Fibroblast of skin of left quadriceps (primary cell): ENCODE measurements around the gene ZRANB2.

Experiments
- DNase-seq, 2 experiments: peaks; one replicate each; pipeline ENCODE4 v3.0.0-alpha.2; 2013; ENCODE audit warnings: low read depth in 2 of 2

Gene ZRANB2, protein sequence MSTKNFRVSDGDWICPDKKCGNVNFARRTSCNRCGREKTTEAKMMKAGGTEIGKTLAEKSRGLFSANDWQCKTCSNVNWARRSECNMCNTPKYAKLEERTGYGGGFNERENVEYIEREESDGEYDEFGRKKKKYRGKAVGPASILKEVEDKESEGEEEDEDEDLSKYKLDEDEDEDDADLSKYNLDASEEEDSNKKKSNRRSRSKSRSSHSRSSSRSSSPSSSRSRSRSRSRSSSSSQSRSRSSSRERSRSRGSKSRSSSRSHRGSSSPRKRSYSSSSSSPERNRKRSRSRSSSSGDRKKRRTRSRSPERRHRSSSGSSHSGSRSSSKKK

DNA sequence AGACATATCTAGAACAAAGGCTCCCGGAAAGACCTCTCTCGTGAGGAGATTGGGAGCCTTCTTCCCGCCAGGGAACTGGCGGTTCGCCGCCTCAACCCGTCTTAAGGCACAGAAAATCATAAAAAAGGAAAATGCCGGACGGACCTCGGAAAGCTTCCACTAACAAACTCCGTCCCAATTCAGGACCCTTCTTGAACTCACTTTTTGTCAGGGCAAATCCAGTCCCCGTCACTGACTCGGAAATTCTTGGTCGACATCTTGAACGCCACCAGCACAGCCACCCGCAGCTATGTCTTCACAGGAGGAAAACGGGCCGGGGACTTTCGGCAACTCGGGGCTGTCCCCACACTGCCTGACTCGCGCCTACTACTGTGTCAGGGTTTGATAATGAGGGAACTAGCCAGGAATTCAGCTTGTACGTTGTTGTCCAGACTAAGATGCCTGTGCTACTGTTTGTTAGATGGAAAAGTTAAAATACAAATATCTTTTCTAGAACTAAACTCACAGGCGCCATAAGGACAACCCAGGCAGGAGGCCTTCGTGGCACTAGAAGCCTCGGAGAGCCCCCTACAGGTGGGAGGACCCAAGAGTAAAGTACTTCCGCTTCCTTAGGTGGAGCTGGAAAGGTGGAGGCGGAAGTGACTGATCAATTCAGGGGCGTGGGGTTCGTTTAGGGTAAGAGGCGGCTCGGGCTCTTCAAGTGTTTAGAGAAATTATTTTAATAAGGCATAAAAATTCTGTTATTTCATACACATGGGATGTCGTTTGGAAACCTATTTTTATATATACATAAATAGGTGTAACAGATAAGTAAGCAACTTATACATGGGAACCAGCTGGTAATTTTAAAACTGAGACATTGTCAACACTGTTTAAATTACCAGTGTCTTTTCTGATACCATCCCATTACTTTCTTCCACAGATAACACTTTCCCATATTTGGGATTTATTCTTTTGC is at the start of gene ZRANB2:
Gene ZRANB2, minus strand, starts transcription at position 297 of the 958 bp plus-strand sequence. Its CDS starts 40 bp downstream, at position 257.
- peak; percentile 94 for DNase-seq

DNA sequence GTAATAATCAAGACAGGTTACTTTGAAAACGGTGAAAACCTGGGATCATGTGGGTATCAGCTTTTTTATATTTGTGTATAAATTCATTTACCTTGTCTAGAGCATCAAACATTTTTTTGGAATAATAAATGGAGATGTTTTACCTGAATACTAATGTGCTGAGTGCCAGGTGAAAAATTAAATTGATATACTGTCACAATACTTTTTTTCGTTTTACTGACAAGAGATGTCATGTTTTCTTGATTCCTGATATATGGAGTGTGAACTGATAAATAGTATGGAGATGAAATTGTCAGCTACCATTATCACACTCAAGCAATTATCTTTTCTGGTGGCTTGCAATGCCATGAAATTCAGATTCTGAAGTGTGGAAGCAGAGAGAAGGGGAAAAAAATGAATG is 47.2 kb upstream of the ZRANB2 start:
- no peak for DNase-seq

DNA sequence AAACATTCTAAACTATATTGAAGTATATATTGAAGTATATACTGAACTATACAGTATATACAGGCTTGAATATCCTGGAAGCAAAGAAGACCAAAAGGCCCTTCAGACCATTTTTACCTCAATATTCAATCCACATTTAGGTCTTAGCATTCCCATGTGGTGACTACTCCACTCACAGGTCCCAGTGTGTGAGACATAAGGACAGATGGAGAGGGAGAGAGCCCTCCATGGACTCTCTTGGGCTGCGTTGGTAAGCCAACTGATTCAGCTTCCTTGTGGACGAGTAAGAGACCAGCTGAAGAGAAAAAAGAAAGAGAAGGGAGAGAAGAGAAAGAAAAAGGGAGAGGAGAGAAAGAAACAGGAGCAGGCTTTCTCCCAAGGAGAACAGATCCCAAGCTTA is 37.3 kb upstream of the ZRANB2 start:
- no peak for DNase-seq

DNA sequence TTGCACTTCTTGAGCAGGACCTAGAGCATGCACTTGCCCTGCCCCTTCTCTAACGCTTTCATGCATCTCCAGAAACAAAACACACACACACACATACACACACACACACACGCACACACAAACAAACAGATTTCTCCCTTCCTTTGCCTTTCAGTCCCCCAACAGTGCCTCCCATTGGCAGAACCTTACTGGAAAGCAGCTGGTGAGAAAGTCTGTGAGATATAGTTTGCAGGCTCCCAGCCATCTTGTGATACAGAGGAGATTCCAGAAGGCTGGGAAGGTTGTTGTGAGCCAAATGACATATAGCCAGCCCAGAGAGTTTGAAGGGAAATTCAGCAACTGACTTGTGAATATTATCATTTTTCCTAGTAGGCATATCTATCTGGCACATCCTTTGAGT is 35.9 kb upstream of the ZRANB2 start:
- no peak for DNase-seq

DNA sequence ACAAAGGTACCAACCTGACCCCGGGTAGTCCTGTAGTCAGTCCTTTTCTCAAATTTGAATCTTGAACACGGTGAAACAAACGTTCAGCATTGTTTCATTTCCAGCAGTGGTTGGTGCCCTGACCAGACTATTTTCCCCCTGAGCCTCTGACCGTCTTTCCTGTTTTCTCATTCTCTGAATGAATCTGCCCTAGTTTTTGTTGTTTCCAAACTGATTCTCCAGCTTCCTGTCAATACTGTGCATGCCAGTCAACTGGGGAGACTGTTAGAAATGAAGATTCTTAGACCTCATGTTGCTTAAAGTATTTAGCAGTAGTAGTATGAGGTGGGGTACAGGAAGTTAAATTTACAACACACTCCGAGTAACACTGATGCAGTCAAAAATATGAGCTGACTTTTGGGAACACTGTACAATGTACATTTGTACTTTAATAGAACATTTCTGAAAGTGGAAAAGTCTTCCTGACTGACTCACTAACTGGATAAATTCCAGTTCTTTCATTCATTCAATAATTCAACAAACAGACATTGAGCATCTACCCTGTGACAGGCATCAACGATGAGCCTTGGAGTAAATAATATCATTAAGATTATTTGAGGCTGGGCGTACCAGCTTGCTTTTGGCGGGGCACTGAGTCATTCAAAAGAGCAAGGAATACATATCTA is 26.0 kb upstream of the ZRANB2 start:
- DNase-seq = no peak

DNA sequence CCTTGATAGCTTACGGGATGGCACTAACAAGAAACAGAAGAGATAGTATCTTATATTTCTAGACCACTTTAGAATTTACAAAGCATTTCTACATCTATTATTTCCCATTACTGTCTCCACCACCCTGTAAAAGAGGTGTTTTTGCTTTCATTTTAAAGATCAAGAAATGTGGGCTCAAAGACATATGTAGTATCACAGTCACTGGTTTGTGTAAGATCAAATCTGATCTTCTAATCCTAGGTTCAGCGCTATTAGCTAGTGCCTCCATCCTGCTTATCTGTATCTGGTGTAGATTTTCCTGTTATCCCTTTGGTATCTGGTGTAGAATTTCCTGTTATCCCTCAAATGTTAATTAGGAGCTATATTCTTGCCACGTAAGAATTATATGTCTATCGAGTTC is 23.6 kb upstream of the ZRANB2 start:
- no peak for DNase-seq

DNA sequence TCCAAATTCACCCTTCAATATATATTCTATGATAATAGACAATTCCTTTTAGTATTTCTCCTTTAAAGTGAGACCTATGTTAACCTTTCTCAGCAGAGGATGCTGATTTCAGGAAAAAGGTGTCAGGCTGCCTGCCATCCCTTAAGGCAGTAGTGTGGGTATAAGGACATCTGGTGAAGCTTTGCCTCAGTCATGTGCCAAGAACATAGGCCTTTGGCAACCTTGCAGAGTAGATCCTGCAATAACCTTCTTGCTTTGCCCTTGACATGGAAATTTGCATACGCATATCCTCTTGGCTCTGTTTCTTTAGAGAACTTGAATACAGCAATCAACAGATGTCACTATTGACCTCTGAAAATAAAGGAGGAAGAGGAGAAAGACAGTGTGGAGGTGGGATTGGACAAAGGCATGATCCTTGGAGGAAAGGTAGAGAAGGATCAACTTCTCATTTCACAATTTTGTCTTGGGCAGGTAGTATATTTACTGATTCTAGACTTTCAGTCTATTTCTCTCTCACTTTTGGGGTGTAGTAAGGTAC is 21.1 kb upstream of the ZRANB2 start:
- no peak for DNase-seq

DNA sequence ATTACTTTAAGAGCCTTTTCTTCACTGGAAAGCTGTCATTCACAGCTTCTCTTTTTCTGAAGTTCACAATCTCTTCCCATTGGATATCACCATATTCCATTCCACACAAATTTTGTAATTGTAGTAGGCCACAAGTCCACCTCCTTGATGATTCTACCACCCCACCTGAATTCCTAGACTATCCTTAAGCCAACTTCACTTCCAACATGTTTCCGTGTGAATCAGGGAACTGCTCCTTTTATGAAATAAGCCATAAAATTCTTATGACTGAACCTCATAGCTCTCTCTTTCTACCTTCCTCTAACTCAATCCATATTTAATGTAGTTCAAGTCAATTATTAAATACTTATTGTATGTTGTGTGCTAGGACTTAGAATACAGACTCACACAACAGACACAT is 16.6 kb upstream of the ZRANB2 start:
- DNase-seq = no peak

DNA sequence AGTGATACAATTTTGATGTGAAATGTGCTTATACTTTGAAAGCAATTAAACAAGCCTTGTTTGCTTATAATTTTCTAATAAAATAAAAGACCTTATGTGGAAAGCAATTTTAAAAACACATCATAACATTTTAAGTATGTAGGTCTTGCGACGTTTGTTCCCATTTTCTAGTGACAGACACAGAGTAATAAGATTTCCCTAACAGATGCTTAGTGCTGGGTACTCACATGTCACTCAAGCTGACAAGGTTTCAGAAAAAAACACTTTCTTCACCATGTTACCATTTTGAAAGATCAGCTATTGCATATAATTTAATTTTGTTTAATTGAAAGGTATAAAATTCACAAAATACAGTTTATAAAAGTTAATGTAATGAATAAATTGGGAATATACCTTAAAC is 14.1 kb upstream of the ZRANB2 start:
- no peak for DNase-seq

DNA sequence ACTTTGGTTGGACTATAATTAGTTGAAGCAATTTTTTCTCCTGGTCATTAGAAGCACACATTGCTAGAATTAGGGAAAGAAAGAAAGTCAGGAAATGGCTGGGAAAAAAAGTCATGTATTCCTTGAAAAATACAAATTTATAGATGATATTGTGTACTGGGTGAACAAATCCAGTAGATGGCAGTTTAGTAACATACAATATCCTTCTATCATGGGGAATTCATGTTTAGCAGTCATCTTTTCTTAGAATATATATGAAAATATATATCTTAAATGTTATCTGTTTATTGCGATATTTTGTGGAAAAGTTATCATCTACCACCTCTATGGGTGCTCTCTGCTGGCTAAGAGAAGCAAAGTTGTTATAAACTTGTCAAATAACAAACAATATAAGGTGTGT is 13.1 kb upstream of the ZRANB2 start:
- DNase-seq = no peak

DNA sequence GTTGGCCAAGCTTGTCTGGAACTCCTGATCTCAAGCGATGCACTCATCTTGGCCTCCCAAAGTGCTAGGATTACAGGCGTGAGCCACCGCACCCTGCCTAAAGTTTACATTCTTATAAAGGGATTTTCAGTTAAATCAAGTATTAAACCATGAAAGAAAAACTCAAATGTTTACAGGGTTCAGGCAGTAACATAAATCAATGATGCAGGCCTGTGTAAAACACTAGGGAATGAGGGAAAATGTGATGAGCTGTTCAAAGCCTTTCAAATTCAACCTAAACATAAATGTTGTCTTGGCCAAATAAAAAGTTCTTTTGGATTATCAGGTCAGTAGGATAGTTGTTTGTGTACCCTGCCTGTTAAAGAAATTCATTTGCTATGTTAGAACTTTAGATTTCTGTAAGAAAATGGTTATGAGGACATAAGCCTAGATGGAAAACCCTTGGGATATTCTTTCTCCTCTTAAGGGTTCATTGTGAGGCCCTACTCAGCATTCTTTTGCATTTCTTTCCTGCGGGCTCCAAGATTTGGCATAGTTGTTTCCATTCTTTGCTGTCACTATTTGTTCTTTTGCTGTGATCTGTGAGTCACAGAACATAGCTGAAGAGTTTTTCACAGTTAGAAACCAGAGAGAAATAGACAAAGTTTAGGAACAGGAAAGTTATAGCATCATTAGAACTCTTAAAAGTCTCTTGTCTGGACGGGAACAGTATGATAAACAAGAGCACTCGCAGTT is 8.9 kb upstream of the ZRANB2 start:
- peak; percentile 48 to 51 for DNase-seq

DNA sequence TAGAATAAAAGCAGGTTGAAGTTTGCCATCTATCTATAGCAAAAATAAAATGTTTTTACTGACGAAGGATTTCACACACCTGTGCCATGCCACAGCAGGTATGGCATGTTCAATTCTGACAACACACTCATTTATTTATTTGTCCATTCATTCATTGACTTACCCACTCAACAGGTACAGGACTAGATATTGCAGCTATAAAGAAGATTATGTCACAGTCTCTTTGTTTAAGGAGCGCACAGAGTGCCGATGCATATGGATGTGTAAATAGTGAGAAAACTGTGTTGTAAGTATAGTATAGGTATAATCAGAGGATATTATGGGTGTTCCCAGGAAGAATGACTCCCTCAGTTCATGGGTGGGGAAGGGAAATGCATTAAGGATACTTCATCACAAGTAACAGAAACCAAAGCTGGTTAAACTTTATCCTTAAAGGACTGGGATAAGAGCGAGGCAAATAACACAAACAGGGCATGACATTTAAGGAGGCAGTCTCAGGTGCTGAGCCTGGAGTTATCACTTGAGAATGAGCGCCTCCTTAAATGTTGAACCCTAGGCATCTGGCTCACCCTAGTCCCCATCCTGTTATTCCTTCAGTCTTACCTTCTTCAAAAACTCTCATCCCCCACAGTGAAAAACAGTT is 7.9 kb upstream of the ZRANB2 start:
- DNase-seq = no peak

DNA sequence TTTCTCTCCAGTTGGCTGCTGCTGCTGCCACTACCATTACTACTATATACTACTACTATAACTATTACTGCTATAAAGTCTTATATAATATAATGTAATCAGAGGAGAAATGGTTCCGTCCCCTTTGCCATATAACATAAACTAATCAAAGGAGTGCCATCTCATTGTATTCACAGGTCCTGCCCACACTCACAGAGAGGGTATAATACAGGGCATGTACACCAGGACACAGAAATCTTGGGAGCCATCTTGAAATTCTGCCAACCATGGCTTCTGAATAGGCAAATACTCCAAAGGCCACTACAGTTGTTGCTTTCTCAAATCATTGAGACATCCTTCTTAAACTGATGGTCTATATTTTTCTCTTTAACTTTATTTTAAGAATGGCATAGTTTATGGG is 6.9 kb upstream of the ZRANB2 start:
- DNase-seq = no peak

DNA sequence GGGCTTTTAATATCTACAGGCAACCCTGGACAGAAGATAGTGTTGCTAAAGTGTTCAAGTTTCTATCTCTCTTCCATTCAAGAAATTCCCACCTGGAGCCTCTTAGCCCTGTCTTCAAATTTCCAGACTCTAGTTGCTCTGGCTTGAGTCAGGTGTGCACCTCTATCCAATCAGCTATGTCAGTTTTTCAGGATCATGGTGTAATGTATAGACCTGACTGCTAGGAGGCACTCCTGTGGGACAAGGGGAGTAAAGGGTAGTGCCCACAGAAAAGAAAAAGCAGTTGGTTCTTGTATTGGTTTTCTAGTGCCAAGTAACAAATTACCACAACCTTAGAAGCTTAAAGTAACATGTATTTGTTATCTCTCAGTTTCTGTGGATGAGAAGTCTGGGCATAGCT is 6.2 kb upstream of the ZRANB2 start:
- no peak for DNase-seq

DNA sequence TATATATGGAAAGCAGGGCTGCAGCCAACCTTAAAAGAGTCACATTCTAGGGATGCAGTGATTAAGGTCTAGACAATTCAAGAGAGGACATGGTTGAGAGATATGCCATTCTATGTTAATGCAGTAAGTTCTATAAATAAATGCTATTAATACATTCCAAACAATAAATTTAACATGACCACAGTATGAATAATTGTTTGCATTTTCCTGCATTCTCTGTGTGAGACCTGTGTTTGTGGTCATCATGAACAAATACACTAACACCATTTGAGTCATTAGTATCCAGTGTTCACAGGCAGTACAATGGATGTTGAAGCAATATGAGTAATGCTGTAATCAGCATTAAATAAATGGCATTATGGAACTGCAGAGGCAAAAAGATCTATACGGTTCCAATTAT is 5.5 kb upstream of the ZRANB2 start:
- DNase-seq = peak; percentile 40 to 45

DNA sequence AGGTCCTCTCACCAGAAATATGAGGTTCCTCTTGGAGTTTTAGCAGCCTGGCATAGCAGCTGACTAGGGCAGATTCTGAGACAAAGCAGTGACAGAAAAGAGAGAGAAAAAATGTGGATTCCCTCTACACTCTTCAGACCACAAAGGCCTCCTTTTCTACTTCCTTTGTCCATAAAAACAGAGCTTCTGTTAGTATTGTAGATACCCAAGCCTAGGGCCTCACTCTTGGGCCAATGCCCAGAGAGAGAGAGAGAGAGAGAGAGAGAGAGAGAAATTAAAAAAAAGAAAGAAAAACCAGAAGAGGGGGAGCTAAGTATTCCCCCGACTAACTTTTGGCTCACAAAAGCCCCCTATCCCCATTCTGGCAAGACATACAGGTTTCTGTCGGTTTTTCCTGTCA is 2.4 kb upstream of the ZRANB2 start:
- DNase-seq = no peak

DNA sequence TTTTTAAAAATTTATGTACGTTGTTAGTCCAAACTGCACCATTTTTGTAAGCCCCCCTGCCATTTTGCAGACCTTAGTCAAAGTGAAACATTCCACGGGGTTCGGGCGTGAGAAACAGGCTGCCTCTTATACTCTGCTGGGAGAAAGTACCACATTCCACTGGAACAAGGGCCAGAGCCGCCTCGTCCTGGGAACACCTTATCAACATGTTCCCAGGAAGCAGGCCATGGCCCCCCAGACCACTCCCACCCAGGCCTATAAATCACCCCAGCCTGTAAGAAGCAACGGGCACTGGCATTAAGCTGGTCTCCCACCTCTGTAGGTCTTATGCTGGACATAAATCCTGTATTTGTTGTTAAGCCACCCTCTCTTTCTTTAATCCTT is 854 bp upstream of the ZRANB2 start:
- no peak for DNase-seq

DNA sequence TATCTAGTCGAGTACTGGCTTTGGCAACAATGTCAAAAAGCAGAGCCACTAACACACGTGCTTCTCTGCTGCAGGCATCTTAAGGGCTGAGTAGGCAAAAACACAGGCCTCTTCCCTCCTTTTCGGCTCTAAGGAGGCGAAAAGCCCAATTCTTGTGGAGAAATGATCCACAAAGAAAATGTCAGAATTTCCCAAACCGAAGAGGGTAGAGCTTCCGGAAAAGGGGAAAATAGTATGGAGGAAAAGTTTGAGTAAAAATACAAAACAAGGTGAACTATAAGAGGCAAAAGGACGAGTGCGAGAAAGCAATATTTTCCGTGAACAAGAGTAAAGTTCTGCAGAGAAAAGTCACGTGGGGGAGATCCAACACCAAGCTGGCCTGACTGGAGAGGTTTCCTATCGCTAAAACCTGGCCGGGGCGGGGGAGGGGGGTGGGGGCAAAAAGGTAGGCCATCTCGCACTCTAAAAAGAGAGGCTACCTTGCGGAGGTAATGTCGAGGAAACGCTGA is 551 bp downstream of the ZRANB2 start:
- DNase-seq = no peak

DNA sequence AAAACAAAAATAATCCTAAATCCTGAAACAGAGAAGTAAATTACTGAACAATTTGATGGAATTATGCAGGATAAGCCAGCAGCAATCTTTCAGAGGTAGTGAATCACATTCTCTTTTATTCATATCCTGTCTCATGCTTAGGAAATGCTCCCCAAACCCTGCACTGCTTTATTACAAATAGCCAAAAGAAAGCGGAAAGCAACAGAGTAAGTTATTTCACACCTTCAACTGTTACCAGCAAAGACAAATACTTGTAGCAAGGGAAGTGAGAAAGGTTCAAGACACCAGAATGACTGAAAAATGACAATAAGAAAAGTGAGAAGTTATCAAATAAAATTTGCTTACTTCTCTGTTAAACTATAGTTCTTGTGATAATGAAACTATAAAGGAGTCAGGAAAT is 6.2 kb downstream of the ZRANB2 start:
- no peak for DNase-seq

DNA sequence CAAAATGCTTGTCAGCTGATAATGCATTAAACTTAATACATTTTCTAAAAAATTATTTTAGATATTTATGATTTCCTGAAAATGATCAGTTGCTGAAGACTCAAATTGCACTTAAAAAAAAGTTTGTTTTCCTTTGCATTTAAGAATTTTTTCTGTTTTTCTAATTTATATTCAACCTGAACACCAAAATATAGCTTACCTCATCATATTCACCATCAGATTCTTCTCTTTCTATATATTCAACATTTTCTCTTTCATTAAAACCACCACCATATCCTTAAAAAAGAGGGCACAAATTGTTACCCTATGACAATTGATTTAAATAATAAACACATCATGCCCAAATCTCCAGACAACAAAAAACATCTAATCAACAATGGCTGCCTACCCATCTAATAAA is 8.6 kb downstream of the ZRANB2 start:
- DNase-seq = no peak

DNA sequence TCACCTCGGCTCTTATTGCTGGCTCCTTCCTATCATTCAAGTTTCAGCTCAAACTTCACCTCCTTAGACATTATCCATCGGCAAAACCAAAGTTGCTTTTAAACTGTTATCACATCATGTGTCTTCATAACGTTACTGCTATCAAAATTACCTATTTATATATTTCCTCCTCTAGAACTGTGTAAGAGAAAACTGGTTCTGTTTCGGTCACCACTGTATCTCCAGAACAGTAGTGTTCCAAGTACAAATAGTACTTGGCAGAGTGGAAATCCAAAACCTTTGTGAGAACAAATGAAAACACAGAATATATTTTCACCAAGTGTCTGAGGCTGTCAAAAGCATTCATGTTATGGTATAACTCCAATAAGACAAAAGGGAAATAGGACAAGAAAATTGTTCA is 9.1 kb downstream of the ZRANB2 start:
- no peak for DNase-seq
